ENCODE results near the gene ZNF451. TPM values are rescaled to one million over a fixed set of nuclear protein-coding genes. Genes with fewer than 3 reads are reported as not detected.

The ZNF451 gene
- total RNA-seq, 2 donors from 2014 or later, result 73.8 to 76.2 TPM

- Mint-ChIP-seq H3K4me1 (ENCODE audit: low read depth) (peaks cover 48% of the 10 kb centered on the region), H3K27ac (no peak overlapping the region), H3K4me3 (no peak overlapping the region), H3K27me3 (ENCODE audit: low read depth) (no peaks in the 10 kb centered on the region), H3K36me3 (ENCODE audit: insufficient read depth in 2 of 2) (peaks cover 9 to 30% of the 10 kb centered on the region in 2 donors), H3K9me3 (no peaks in the 10 kb centered on the region)
- ATAC-seq (replicated peaks in 1 of 2) (no peak), DNase-seq (no peak)
Observed at GRCh38 chr6:57106990-57107389, 17.0 kb downstream of the ZNF451 start.

- no peaks in the 10 kb centered on the region for H3K9me3 Mint-ChIP-seq
Observed at GRCh38 chr6:57108691-57109090, 18.7 kb downstream of the ZNF451 start.

GRCh38 chr6:57109880-57110279, 19.9 kb downstream of the ZNF451 start:
- Mint-ChIP-seq H3K27ac (peak overlapping the region; percentile 12), H3K36me3 (ENCODE audit: insufficient read depth in 2 of 2) (peaks cover 8 to 19% of the 10 kb centered on the region in 2 donors), H3K4me3 (no peak overlapping the region), H3K4me1 (ENCODE audit: low read depth) (peaks cover 37% of the 10 kb centered on the region), H3K9me3 (no peaks in the 10 kb centered on the region), H3K27me3 (ENCODE audit: low read depth) (no peaks in the 10 kb centered on the region)
- DNase-seq (no peak), ATAC-seq (replicated peaks in 1 of 2) (no peak)

More at GRCh38 chr6:57108691-57109090, 18.7 kb downstream of the ZNF451 start:
- Mint-ChIP-seq H3K4me3 (no peak overlapping the region), H3K4me1 (ENCODE audit: low read depth) (peaks cover 46% of the 10 kb centered on the region), H3K36me3 (ENCODE audit: insufficient read depth in 2 of 2) (peaks cover 8 to 23% of the 10 kb centered on the region in 2 donors), H3K27ac (no peak overlapping the region), H3K27me3 (ENCODE audit: low read depth) (no peaks in the 10 kb centered on the region)
- DNase-seq (no peak), ATAC-seq (replicated peaks in 1 of 2) (no peak)

GRCh38 chr6:57113105-57113504, 23.1 kb downstream of the ZNF451 start:
- Mint-ChIP-seq H3K9me3 (no peaks in the 10 kb centered on the region), H3K27ac (no peak overlapping the region), H3K4me1 (ENCODE audit: low read depth) (peaks cover 33% of the 10 kb centered on the region), H3K4me3 (no peak overlapping the region), H3K36me3 (ENCODE audit: insufficient read depth in 2 of 2) (peaks cover 6 to 18% of the 10 kb centered on the region in 2 donors), H3K27me3 (ENCODE audit: low read depth) (no peaks in the 10 kb centered on the region)
- DNase-seq, result no peak
- no peak for ATAC-seq (replicated peaks in 1 of 2)

GRCh38 chr6:57116776-57117175, 26.8 kb downstream of the ZNF451 start:
- DNase-seq (no peak), ATAC-seq (replicated peaks in 1 of 2) (no peak)
- Mint-ChIP-seq H3K27me3 (ENCODE audit: low read depth) (no peaks in the 10 kb centered on the region), H3K9me3 (peaks cover 0 to 5% of the 10 kb centered on the region in 2 donors), H3K27ac (no peak overlapping the region), H3K4me1 (ENCODE audit: low read depth) (peaks cover 18% of the 10 kb centered on the region), H3K4me3 (no peak overlapping the region), H3K36me3 (ENCODE audit: insufficient read depth in 2 of 2) (peaks cover 4 to 18% of the 10 kb centered on the region in 2 donors)

- Mint-ChIP-seq H3K27me3 (ENCODE audit: low read depth) (no peaks in the 10 kb centered on the region), H3K4me3 (no peak overlapping the region), H3K9me3 (peaks cover 0 to 5% of the 10 kb centered on the region in 2 donors), H3K36me3 (ENCODE audit: insufficient read depth in 2 of 2) (peaks cover 5 to 24% of the 10 kb centered on the region in 2 donors), H3K27ac (no peak overlapping the region), H3K4me1 (ENCODE audit: low read depth) (peaks cover 11% of the 10 kb centered on the region)
- ATAC-seq (replicated peaks in 1 of 2) (no peak), DNase-seq (no peak)
Observed at GRCh38 chr6:57117796-57118195, 27.8 kb downstream of the ZNF451 start.

- DNase-seq (no peak), ATAC-seq (replicated peaks in 1 of 2) (no peak)
- H3K27ac Mint-ChIP-seq, result no peak overlapping the region
- H3K4me3 Mint-ChIP-seq, result no peak overlapping the region
- H3K9me3 Mint-ChIP-seq, result peaks cover 0 to 5% of the 10 kb centered on the region in 2 donors
- H3K4me1 Mint-ChIP-seq (ENCODE audit: low read depth), result peaks cover 13% of the 10 kb centered on the region
- H3K27me3 Mint-ChIP-seq (ENCODE audit: low read depth), result no peaks in the 10 kb centered on the region
- peaks cover 5 to 17% of the 10 kb centered on the region in 2 donors for H3K36me3 Mint-ChIP-seq (ENCODE audit: insufficient read depth in 2 of 2)
Observed at GRCh38 chr6:57123111-57123510, 33.1 kb downstream of the ZNF451 start.

- Mint-ChIP-seq H3K4me3 (no peak overlapping the region), H3K27ac (no peak overlapping the region), H3K4me1 (ENCODE audit: low read depth) (peaks cover 17% of the 10 kb centered on the region), H3K27me3 (ENCODE audit: low read depth) (no peaks in the 10 kb centered on the region), H3K36me3 (ENCODE audit: insufficient read depth in 2 of 2) (peaks cover 2% of the 10 kb centered on the region in 2 donors), H3K9me3 (no peaks in the 10 kb centered on the region)
- DNase-seq (no peak), ATAC-seq (replicated peaks in 1 of 2) (no peak)
Observed at GRCh38 chr6:57127763-57128162, 37.8 kb downstream of the ZNF451 start.

GRCh38 chr6:57130661-57131177, 40.7 kb downstream of the ZNF451 start:
- H3K27ac Mint-ChIP-seq, result no peak overlapping the region
- no peak for DNase-seq
- no peak overlapping the region for H3K4me3 Mint-ChIP-seq
- H3K36me3 Mint-ChIP-seq (ENCODE audit: insufficient read depth in 2 of 2), result peaks cover 8 to 9% of the 10 kb centered on the region in 2 donors
- no peaks in the 10 kb centered on the region for H3K9me3 Mint-ChIP-seq
- H3K4me1 Mint-ChIP-seq (ENCODE audit: low read depth), result peaks cover 16% of the 10 kb centered on the region
- H3K27me3 Mint-ChIP-seq (ENCODE audit: low read depth), result no peaks in the 10 kb centered on the region
- ATAC-seq (replicated peaks in 1 of 2), result no peak

- peaks cover 28% of the 10 kb centered on the region for H3K4me1 Mint-ChIP-seq (ENCODE audit: low read depth)
- H3K27ac Mint-ChIP-seq, result no peak overlapping the region
- no peak for DNase-seq
- peaks cover 5 to 22% of the 10 kb centered on the region in 2 donors for H3K36me3 Mint-ChIP-seq (ENCODE audit: insufficient read depth in 2 of 2)
- no peaks in the 10 kb centered on the region for H3K27me3 Mint-ChIP-seq (ENCODE audit: low read depth)
- no peak for ATAC-seq (replicated peaks in 1 of 2)
- H3K9me3 Mint-ChIP-seq, result no peaks in the 10 kb centered on the region
- H3K4me3 Mint-ChIP-seq, result no peak overlapping the region
Observed at GRCh38 chr6:57134954-57135353, 45.0 kb downstream of the ZNF451 start.

GRCh38 chr6:57135885-57136284, 45.9 kb downstream of the ZNF451 start:
- H3K9me3 Mint-ChIP-seq, result no peaks in the 10 kb centered on the region
- no peak overlapping the region for H3K27ac Mint-ChIP-seq
- no peaks in the 10 kb centered on the region for H3K27me3 Mint-ChIP-seq (ENCODE audit: low read depth)
- DNase-seq, result no peak
- ATAC-seq (replicated peaks in 1 of 2), result no peak
- peaks cover 5 to 25% of the 10 kb centered on the region in 2 donors for H3K36me3 Mint-ChIP-seq (ENCODE audit: insufficient read depth in 2 of 2)
- H3K4me1 Mint-ChIP-seq (ENCODE audit: low read depth), result peaks cover 19% of the 10 kb centered on the region
- H3K4me3 Mint-ChIP-seq, result no peak overlapping the region

GRCh38 chr6:57137350-57137749, 47.4 kb downstream of the ZNF451 start:
- peak overlapping the region; percentile 69 for H3K27ac Mint-ChIP-seq
- ATAC-seq (replicated peaks in 1 of 2) (peak; percentile 96), DNase-seq (peak; percentile 19 to 31)
- H3K4me1 Mint-ChIP-seq (ENCODE audit: low read depth), result peaks cover 19% of the 10 kb centered on the region
- H3K36me3 Mint-ChIP-seq (ENCODE audit: insufficient read depth in 2 of 2), result peaks cover 7 to 34% of the 10 kb centered on the region in 2 donors
- H3K9me3 Mint-ChIP-seq, result peaks cover 0 to 3% of the 10 kb centered on the region in 2 donors
- H3K4me3 Mint-ChIP-seq, result peak overlapping the region in 1 of 2 donors; percentile 43
- H3K27me3 Mint-ChIP-seq (ENCODE audit: low read depth), result no peaks in the 10 kb centered on the region

GRCh38 chr6:57138026-57138425, 48.0 kb downstream of the ZNF451 start:
- DNase-seq, result no peak
- ATAC-seq (replicated peaks in 1 of 2), result no peak
- no peaks in the 10 kb centered on the region for H3K27me3 Mint-ChIP-seq (ENCODE audit: low read depth)
- H3K4me1 Mint-ChIP-seq (ENCODE audit: low read depth), result peaks cover 19% of the 10 kb centered on the region
- H3K36me3 Mint-ChIP-seq (ENCODE audit: insufficient read depth in 2 of 2), result peaks cover 9 to 37% of the 10 kb centered on the region in 2 donors
- peak overlapping the region in 1 of 2 donors; percentile 0 for H3K4me3 Mint-ChIP-seq
- H3K27ac Mint-ChIP-seq, result peak overlapping the region; percentile 69
- H3K9me3 Mint-ChIP-seq, result peaks cover 0 to 4% of the 10 kb centered on the region in 2 donors
